ENCODE measurements around the gene ISM2. TPM values are rescaled to one million over a fixed set of nuclear protein-coding genes. Genes with fewer than 3 reads are reported as not detected.

ISM2 gene
- total and polyA plus RNA-seq, 2 donors = 0.05 to 0.18 TPM

GRCh38 chr14:77495334-77495733 is 3.3 kb downstream of the ISM2 start:
- H3K4me1 ChIP-seq (ENCODE audit: control insufficient read depth in 2 of 2, insufficient read depth in 2 of 2, low read length in 2 of 2) = peaks cover 4 to 10% of the 10 kb centered on the region in 2 donors
- H3K36me3 ChIP-seq (ENCODE audit: control insufficient read depth in 2 of 2, insufficient read depth in 2 of 2, low read length in 1 of 2) = no peaks in the 10 kb centered on the region
- no peak for DNase-seq (ENCODE audit: low read depth in 6 of 9, low spot score in 9 of 9)
- WGBS = 88% methylated on average over 7 of the region's 7 CpGs
- no peak overlapping the region for H3K4me3 ChIP-seq (ENCODE audit: low read length in 2 of 2)
- no peak overlapping the region for H3K27ac ChIP-seq (ENCODE audit: low read depth in 1 of 2, low read length in 1 of 2)
- peaks cover 30 to 38% of the 10 kb centered on the region in 2 donors for H3K27me3 ChIP-seq (ENCODE audit: control insufficient read depth in 2 of 2, insufficient read depth in 1 of 2, low read length in 1 of 2)
- no peaks in the 10 kb centered on the region for H3K9me3 ChIP-seq (ENCODE audit: control insufficient read depth in 2 of 2, insufficient read depth in 1 of 2, low read length in 1 of 2)

- H3K9me3 ChIP-seq (ENCODE audit: control insufficient read depth in 2 of 2, insufficient read depth in 1 of 2, low read length in 1 of 2) = no peaks in the 10 kb centered on the region
- no peaks in the 10 kb centered on the region for H3K27me3 ChIP-seq (ENCODE audit: control insufficient read depth in 2 of 2, insufficient read depth in 1 of 2, low read length in 1 of 2)
- no peak for DNase-seq (ENCODE audit: low read depth in 6 of 9, low spot score in 9 of 9)
- WGBS = 96% methylated on average over 5 of the region's 5 CpGs
- H3K4me3 ChIP-seq (ENCODE audit: low read length in 2 of 2) = no peak overlapping the region
- no peaks in the 10 kb centered on the region for H3K36me3 ChIP-seq (ENCODE audit: control insufficient read depth in 2 of 2, insufficient read depth in 2 of 2, low read length in 1 of 2)
- H3K4me1 ChIP-seq (ENCODE audit: control insufficient read depth in 2 of 2, insufficient read depth in 2 of 2, low read length in 2 of 2) = no peaks in the 10 kb centered on the region
- H3K27ac ChIP-seq (ENCODE audit: low read depth in 1 of 2, low read length in 1 of 2) = no peak overlapping the region
These were observed 7.6 kb downstream of the ISM2 start for GRCh38 chr14:77491056-77491455.

GRCh38 chr14:77490347-77490986 is 8.1 kb downstream of the ISM2 start:
- WGBS = 96% methylated on average over 8 of the region's 8 CpGs
- DNase-seq (ENCODE audit: low read depth in 6 of 9, low spot score in 9 of 9) = no peak
- Histone ChIP-seq H3K4me1 (ENCODE audit: control insufficient read depth in 2 of 2, insufficient read depth in 2 of 2, low read length in 2 of 2) (no peaks in the 10 kb centered on the region), H3K4me3 (ENCODE audit: low read length in 2 of 2) (no peak overlapping the region), H3K27ac (ENCODE audit: low read depth in 1 of 2, low read length in 1 of 2) (no peak overlapping the region), H3K9me3 (ENCODE audit: control insufficient read depth in 2 of 2, insufficient read depth in 1 of 2, low read length in 1 of 2) (no peaks in the 10 kb centered on the region), H3K27me3 (ENCODE audit: control insufficient read depth in 2 of 2, insufficient read depth in 1 of 2, low read length in 1 of 2) (no peaks in the 10 kb centered on the region), H3K36me3 (ENCODE audit: control insufficient read depth in 2 of 2, insufficient read depth in 2 of 2, low read length in 1 of 2) (no peaks in the 10 kb centered on the region)

- Histone ChIP-seq H3K27ac (ENCODE audit: low read depth in 1 of 2, low read length in 1 of 2) (no peak overlapping the region), H3K36me3 (ENCODE audit: control insufficient read depth in 2 of 2, insufficient read depth in 2 of 2, low read length in 1 of 2) (no peaks in the 10 kb centered on the region), H3K9me3 (ENCODE audit: control insufficient read depth in 2 of 2, insufficient read depth in 1 of 2, low read length in 1 of 2) (no peaks in the 10 kb centered on the region), H3K4me3 (ENCODE audit: low read length in 2 of 2) (no peak overlapping the region), H3K4me1 (ENCODE audit: control insufficient read depth in 2 of 2, insufficient read depth in 2 of 2, low read length in 2 of 2) (no peaks in the 10 kb centered on the region), H3K27me3 (ENCODE audit: control insufficient read depth in 2 of 2, insufficient read depth in 1 of 2, low read length in 1 of 2) (no peaks in the 10 kb centered on the region)
- DNase-seq (ENCODE audit: low read depth in 6 of 9, low spot score in 9 of 9) = no peak
- WGBS = 98% methylated on average over 6 of the region's 6 CpGs
These were observed 9.6 kb downstream of the ISM2 start for GRCh38 chr14:77489041-77489440.

- WGBS = 94% methylated on average over 7 of the region's 7 CpGs
- no peaks in the 10 kb centered on the region for H3K36me3 ChIP-seq (ENCODE audit: control insufficient read depth in 2 of 2, insufficient read depth in 2 of 2, low read length in 1 of 2)
- H3K4me3 ChIP-seq (ENCODE audit: low read length in 2 of 2) = no peak overlapping the region
- no peaks in the 10 kb centered on the region for H3K9me3 ChIP-seq (ENCODE audit: control insufficient read depth in 2 of 2, insufficient read depth in 1 of 2, low read length in 1 of 2)
- no peaks in the 10 kb centered on the region for H3K4me1 ChIP-seq (ENCODE audit: control insufficient read depth in 2 of 2, insufficient read depth in 2 of 2, low read length in 2 of 2)
- H3K27ac ChIP-seq (ENCODE audit: low read depth in 1 of 2, low read length in 1 of 2) = no peak overlapping the region
- H3K27me3 ChIP-seq (ENCODE audit: control insufficient read depth in 2 of 2, insufficient read depth in 1 of 2, low read length in 1 of 2) = no peaks in the 10 kb centered on the region
- DNase-seq (ENCODE audit: low read depth in 6 of 9, low spot score in 9 of 9) = no peak
These were observed 10.1 kb downstream of the ISM2 start for GRCh38 chr14:77488558-77488957.

GRCh38 chr14:77485901-77486678 is 12.5 kb downstream of the ISM2 start:
- Histone ChIP-seq H3K27ac (ENCODE audit: low read depth in 1 of 2, low read length in 1 of 2) (no peak overlapping the region), H3K36me3 (ENCODE audit: control insufficient read depth in 2 of 2, insufficient read depth in 2 of 2, low read length in 1 of 2) (no peaks in the 10 kb centered on the region), H3K4me3 (ENCODE audit: low read length in 2 of 2) (no peak overlapping the region), H3K4me1 (ENCODE audit: control insufficient read depth in 2 of 2, insufficient read depth in 2 of 2, low read length in 2 of 2) (no peaks in the 10 kb centered on the region), H3K27me3 (ENCODE audit: control insufficient read depth in 2 of 2, insufficient read depth in 1 of 2, low read length in 1 of 2) (no peaks in the 10 kb centered on the region), H3K9me3 (ENCODE audit: control insufficient read depth in 2 of 2, insufficient read depth in 1 of 2, low read length in 1 of 2) (no peaks in the 10 kb centered on the region)
- WGBS = 95% methylated on average over 7 of the region's 7 CpGs
- DNase-seq (ENCODE audit: low read depth in 6 of 9, low spot score in 9 of 9) = no peak

GRCh38 chr14:77485256-77485655 is 13.4 kb downstream of the ISM2 start:
- no peaks in the 10 kb centered on the region for H3K4me1 ChIP-seq (ENCODE audit: control insufficient read depth in 2 of 2, insufficient read depth in 2 of 2, low read length in 2 of 2)

GRCh38 chr14:77482422-77482821 is 16.2 kb downstream of the ISM2 start:
- no peak for DNase-seq (ENCODE audit: low read depth in 6 of 9, low spot score in 9 of 9)
- Histone ChIP-seq H3K36me3 (ENCODE audit: control insufficient read depth in 2 of 2, insufficient read depth in 2 of 2, low read length in 1 of 2) (no peaks in the 10 kb centered on the region), H3K4me3 (ENCODE audit: low read length in 2 of 2) (no peak overlapping the region), H3K27me3 (ENCODE audit: control insufficient read depth in 2 of 2, insufficient read depth in 1 of 2, low read length in 1 of 2) (no peaks in the 10 kb centered on the region), H3K9me3 (ENCODE audit: control insufficient read depth in 2 of 2, insufficient read depth in 1 of 2, low read length in 1 of 2) (no peaks in the 10 kb centered on the region), H3K4me1 (ENCODE audit: control insufficient read depth in 2 of 2, insufficient read depth in 2 of 2, low read length in 2 of 2) (no peaks in the 10 kb centered on the region), H3K27ac (ENCODE audit: low read depth in 1 of 2, low read length in 1 of 2) (no peak overlapping the region)
- 94% methylated on average over 8 of the region's 8 CpGs for WGBS

More at GRCh38 chr14:77485256-77485655, 13.4 kb downstream of the ISM2 start:
- Histone ChIP-seq H3K4me3 (ENCODE audit: low read length in 2 of 2) (no peak overlapping the region), H3K9me3 (ENCODE audit: control insufficient read depth in 2 of 2, insufficient read depth in 1 of 2, low read length in 1 of 2) (no peaks in the 10 kb centered on the region), H3K36me3 (ENCODE audit: control insufficient read depth in 2 of 2, insufficient read depth in 2 of 2, low read length in 1 of 2) (no peaks in the 10 kb centered on the region), H3K27me3 (ENCODE audit: control insufficient read depth in 2 of 2, insufficient read depth in 1 of 2, low read length in 1 of 2) (no peaks in the 10 kb centered on the region), H3K27ac (ENCODE audit: low read depth in 1 of 2, low read length in 1 of 2) (no peak overlapping the region)
- no peak for DNase-seq (ENCODE audit: low read depth in 6 of 9, low spot score in 9 of 9)
- 98% methylated on average over 3 of the region's 3 CpGs for WGBS

GRCh38 chr14:77478796-77479195 is 19.8 kb downstream of the ISM2 start:
- DNase-seq (ENCODE audit: low read depth in 6 of 9, low spot score in 9 of 9) = no peak
- Histone ChIP-seq H3K4me3 (ENCODE audit: low read length in 2 of 2) (no peak overlapping the region), H3K27me3 (ENCODE audit: control insufficient read depth in 2 of 2, insufficient read depth in 1 of 2, low read length in 1 of 2) (no peaks in the 10 kb centered on the region), H3K9me3 (ENCODE audit: control insufficient read depth in 2 of 2, insufficient read depth in 1 of 2, low read length in 1 of 2) (no peaks in the 10 kb centered on the region), H3K36me3 (ENCODE audit: control insufficient read depth in 2 of 2, insufficient read depth in 2 of 2, low read length in 1 of 2) (no peaks in the 10 kb centered on the region), H3K4me1 (ENCODE audit: control insufficient read depth in 2 of 2, insufficient read depth in 2 of 2, low read length in 2 of 2) (no peaks in the 10 kb centered on the region), H3K27ac (ENCODE audit: low read depth in 1 of 2, low read length in 1 of 2) (no peak overlapping the region)
- 96% methylated on average over 1 of the region's 1 CpG for WGBS
